GM12891 (cell line): Measurements from ENCODE around the gene GSTM2.
"Not testable (repeated sequence)": the region's sequence is repeated elsewhere in the genome, so short reads cannot be mapped to it uniquely, and the experiment has no call there.

Experiments
- DNase-seq: peaks from one replicate; pipeline ENCODE4 v3.0.0; 2011; ENCODE audit warnings: low spot score; ENCODE audit not compliant: insufficient read length
- FAIRE-seq: peaks from 2 replicates; lab custom pipeline; 2011; peaks lifted over from hg19 to GRCh38; lab: Jason Lieb, UNC
- PAX5 ChIP-seq: IDR thresholded peaks from 2 replicates; pipeline ENCODE4 v1.6.1; 2011; ENCODE audit warnings: low read length, moderate library complexity, mild to moderate bottlenecking; ENCODE audit not compliant: insufficient read depth, severe bottlenecking
- POLR2A ChIP-seq: IDR thresholded peaks from 2 replicates; pipeline ENCODE4 v1.6.1; 2011; ENCODE audit warnings: low read depth, low read length, control low read depth
- POLR2AphosphoS5 ChIP-seq: IDR thresholded peaks from 2 replicates; pipeline ENCODE4 v1.6.1; 2011; ENCODE audit warnings: low read depth, low read length, control low read depth
- POU2F2 ChIP-seq: IDR thresholded peaks from 2 replicates; pipeline ENCODE4 v1.6.1; 2011; ENCODE audit warnings: low read depth, mild to moderate bottlenecking, control low read depth, low read length, moderate library complexity
- SPI1 ChIP-seq: IDR thresholded peaks from 2 replicates; pipeline ENCODE4 v1.6.1; 2011; ENCODE audit warnings: low read depth, low read length, control low read depth
- TAF1 ChIP-seq: IDR thresholded peaks from 2 replicates; pipeline ENCODE4 v1.6.1; 2011; ENCODE audit warnings: low read depth, low read length, control low read depth

Gene GSTM2

DNA sequence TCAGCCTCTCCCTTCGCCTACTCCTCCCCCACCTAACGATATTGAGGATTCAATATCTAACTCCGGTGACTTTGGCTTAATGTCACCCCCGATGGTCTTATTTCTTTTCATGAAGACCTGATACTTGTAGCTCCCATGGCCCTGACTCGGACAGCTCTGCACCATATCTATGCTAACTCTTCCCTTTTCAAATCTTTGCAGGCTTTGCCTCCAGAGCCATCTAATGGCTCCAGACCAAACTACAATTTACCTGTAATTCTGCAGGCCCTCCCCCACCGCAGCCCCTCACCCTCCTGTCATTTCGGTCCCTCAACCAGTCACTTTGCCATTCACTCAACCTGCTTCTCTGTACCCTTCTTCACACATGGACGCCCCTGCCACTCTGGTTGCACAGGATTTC, 36.3 kb downstream of the GSTM2 start:
- no peak for DNase-seq
- TF ChIP-seq POLR2A (no peak), SPI1 (no peak), POU2F2 (no peak), TAF1 (no peak), PAX5 (no peak)
- FAIRE-seq = no peak

GRCh38 chr1:109705411-109705810, 37.6 kb downstream of the GSTM2 start:
- FAIRE-seq (no peak), DNase-seq (no peak)
- TF ChIP-seq PAX5 = no peak
- TF ChIP-seq SPI1 = no peak
- TF ChIP-seq POLR2A = no peak
- no peak for TF ChIP-seq TAF1

GRCh38 chr1:109708949-109709348, 41.1 kb downstream of the GSTM2 start:
- not testable (repeated sequence) for FAIRE-seq, DNase-seq

DNA sequence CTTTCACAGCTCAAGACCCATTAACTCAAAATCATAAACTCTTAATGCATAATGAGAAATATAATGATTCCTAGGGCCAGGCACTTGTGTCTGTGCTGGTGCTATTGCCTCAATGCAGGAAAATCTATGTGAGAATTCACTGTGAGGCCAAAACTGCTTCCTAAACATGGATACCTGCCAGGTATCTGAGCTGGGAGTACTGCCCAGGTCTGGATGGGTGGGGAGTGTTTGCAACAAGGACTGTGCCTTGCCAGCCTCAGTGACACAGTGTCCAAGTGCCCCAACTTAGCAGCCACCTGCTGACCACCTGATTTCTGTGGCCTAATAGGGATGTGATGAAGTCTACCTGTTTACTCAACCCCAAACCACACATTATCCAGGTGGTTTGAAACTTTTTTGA, 42.0 kb downstream of the GSTM2 start:
- not testable (repeated sequence) for FAIRE-seq, DNase-seq

GRCh38 chr1:109711593-109712320, 43.9 kb downstream of the GSTM2 start, which contains the start of gene GSTM5:
GSTM5 (plus strand) TSS chr1:109712251; CDS start chr1:109712313, 62 bp downstream.
- not testable (repeated sequence) for FAIRE-seq, DNase-seq

GRCh38 chr1:109712321-109712864, 44.5 kb downstream of the GSTM2 start:
- TF ChIP-seq SPI1 (no peak), PAX5 (no peak), TAF1 (no peak), POLR2A (no peak), POU2F2 (no peak), POLR2AphosphoS5 (no peak)
- FAIRE-seq = no peak
- DNase-seq = no peak

- no peak for DNase-seq
- no peak for TF ChIP-seq POU2F2
- TF ChIP-seq SPI1 = no peak
- TF ChIP-seq POLR2A = no peak
- TF ChIP-seq PAX5 = no peak
- no peak for TF ChIP-seq POLR2AphosphoS5
- TF ChIP-seq TAF1 = no peak
- no peak for FAIRE-seq
Measured at GRCh38 chr1:109713636-109714035, 45.8 kb downstream of the GSTM2 start.

- no peak for TF ChIP-seq SPI1
- no peak for TF ChIP-seq POLR2A
- TF ChIP-seq POLR2AphosphoS5 = no peak
- no peak for TF ChIP-seq PAX5
- TF ChIP-seq TAF1 = no peak
- TF ChIP-seq POU2F2 = no peak
- FAIRE-seq (no peak), DNase-seq (no peak)
Measured at GRCh38 chr1:109714661-109715372, 47.0 kb downstream of the GSTM2 start.

DNA sequence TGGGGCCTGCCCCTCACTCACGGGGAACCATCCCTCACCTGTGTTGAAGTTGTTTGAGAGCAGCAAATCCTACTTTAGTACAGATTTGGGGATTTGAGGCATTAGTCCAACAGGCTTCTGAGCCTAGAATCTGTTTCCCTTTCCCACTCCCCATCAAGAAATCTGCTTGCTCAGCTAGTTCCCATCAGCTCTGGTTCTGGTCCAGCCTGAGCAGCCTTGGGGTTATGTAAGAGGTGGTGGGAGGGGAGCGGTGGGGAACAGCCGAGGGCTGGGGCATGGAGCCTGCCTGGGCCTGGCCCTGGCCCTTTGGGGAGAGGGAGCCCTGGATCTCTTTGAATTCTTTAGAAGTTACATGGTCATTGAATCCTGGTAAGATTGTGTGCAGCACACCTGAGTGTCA, 48.3 kb downstream of the GSTM2 start:
- FAIRE-seq (no peak), DNase-seq (no peak)
- TF ChIP-seq PAX5 (no peak), TAF1 (no peak), SPI1 (no peak), POLR2AphosphoS5 (no peak), POLR2A (no peak), POU2F2 (no peak)

DNA sequence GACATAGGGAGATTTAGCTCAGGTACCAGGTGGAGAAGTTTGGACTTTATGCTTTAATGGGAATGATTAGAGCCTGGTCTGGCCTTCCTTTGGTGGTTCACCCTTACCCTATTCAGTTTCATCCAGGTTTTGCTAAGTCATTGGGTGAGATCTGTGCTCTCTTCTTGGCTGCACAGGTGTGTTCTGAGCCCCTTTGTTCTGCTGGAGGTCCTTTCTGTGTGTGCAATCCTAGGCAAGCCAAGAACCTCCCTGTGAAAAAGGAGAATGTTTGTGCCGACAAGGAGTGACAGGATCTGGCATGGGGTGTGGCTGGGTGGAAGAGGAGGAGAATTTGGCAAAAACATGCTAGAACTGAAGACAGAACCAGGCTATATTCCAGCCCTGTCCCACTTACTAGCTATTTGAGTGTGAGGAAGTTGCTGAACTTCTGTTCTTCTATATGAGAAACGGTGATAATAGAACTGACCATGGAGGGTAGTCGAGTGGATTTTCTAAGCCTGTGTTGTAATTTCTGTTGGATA, 48.8 kb downstream of the GSTM2 start:
- TF ChIP-seq POLR2AphosphoS5 (no peak), POLR2A (no peak), PAX5 (no peak), POU2F2 (no peak), SPI1 (no peak), TAF1 (no peak)
- FAIRE-seq (no peak), DNase-seq (no peak)
